Astrocyte (in vitro differentiated cells and primary cell): ENCODE results near the gene RAPSN. TPM values are rescaled to one million over a fixed set of nuclear protein-coding genes. Genes with fewer than 3 reads are reported as not detected.

Experiments
- DNase-seq: peaks from one replicate; pipeline ENCODE4 v3.0.0-alpha.2; 2010; ENCODE audit warnings: low read depth
- FAIRE-seq: peaks from 2 replicates; lab custom pipeline; 2011; peaks lifted over from hg19 to GRCh38; lab: Jason Lieb, UNC
- H2AFZ ChIP-seq: 2 replicates; pipeline ENCODE4 v1.6.0; 2012; ENCODE audit warnings: low read depth, low read length, inconsistent platforms
- H3K27ac ChIP-seq: 2 replicates; pipeline ENCODE4 v1.5.1; 2011; ENCODE audit warnings: low read depth, low read length, inconsistent platforms
- H3K27me3 ChIP-seq: 2 replicates; pipeline ENCODE4 v1.6.0; 2011; ENCODE audit warnings: low read length, inconsistent platforms; ENCODE audit not compliant: insufficient read depth
- H3K36me3 ChIP-seq: 2 replicates; pipeline ENCODE4 v1.5.1; 2011; ENCODE audit warnings: low read length, inconsistent platforms; ENCODE audit not compliant: insufficient read depth
- H3K4me1 ChIP-seq: 2 replicates; pipeline ENCODE4 v1.5.1; 2011; ENCODE audit warnings: low read length, inconsistent platforms; ENCODE audit not compliant: insufficient read depth
- H3K4me2 ChIP-seq: 2 replicates; pipeline ENCODE4 v1.6.0; 2012; ENCODE audit warnings: low read length, inconsistent platforms
- H3K4me3 ChIP-seq: 2 replicates; pipeline ENCODE4 v1.5.1; 2011; ENCODE audit warnings: low read depth, mild to moderate bottlenecking, low read length, inconsistent platforms; ENCODE audit not compliant: insufficient read depth
- H3K79me2 ChIP-seq: 2 replicates; pipeline ENCODE4 v1.6.0; 2012; ENCODE audit warnings: mild to moderate bottlenecking, low read length, inconsistent platforms; ENCODE audit not compliant: insufficient read depth
- H3K9ac ChIP-seq: 2 replicates; pipeline ENCODE4 v1.6.0; 2012; ENCODE audit warnings: mild to moderate bottlenecking, low read length, inconsistent platforms
- H3K9me3 ChIP-seq: 2 replicates; pipeline ENCODE4 v1.5.1; 2012; ENCODE audit warnings: low read depth, mild to moderate bottlenecking, low read length, inconsistent platforms; ENCODE audit not compliant: insufficient read depth
- H4K20me1 ChIP-seq: 2 replicates; pipeline ENCODE4 v1.6.0; 2012; ENCODE audit warnings: low read length, inconsistent platforms; ENCODE audit not compliant: insufficient read depth
- H3K27ac Mint-ChIP-seq: one replicate; pipeline ENCODE4 v1.8.0; 2021; ENCODE audit warnings: mild to moderate bottlenecking, mixed read lengths; ENCODE audit not compliant: unreplicated experiment
- H3K27me3 Mint-ChIP-seq: one replicate; pipeline ENCODE4 v1.8.0; 2021; ENCODE audit warnings: low read depth, mixed read lengths; ENCODE audit not compliant: unreplicated experiment
- H3K36me3 Mint-ChIP-seq: one replicate; pipeline ENCODE4 v1.8.0; 2021; ENCODE audit warnings: low read depth, mixed read lengths; ENCODE audit not compliant: unreplicated experiment
- H3K4me1 Mint-ChIP-seq: one replicate; pipeline ENCODE4 v1.8.0; 2021; ENCODE audit warnings: low read depth, mixed read lengths; ENCODE audit not compliant: unreplicated experiment
- H3K4me3 Mint-ChIP-seq: one replicate; pipeline ENCODE4 v1.8.0; 2021; ENCODE audit warnings: mild to moderate bottlenecking, moderate library complexity, mixed read lengths; ENCODE audit not compliant: unreplicated experiment
- H3K9me3 Mint-ChIP-seq: one replicate; pipeline ENCODE4 v1.8.0; 2021; ENCODE audit warnings: mild to moderate bottlenecking, mixed read lengths; ENCODE audit not compliant: unreplicated experiment
- CTCF ChIP-seq: IDR thresholded peaks from 2 replicates; pipeline ENCODE4 v1.5.1; 2011; ENCODE audit warnings: low read depth, mild to moderate bottlenecking, inconsistent platforms, low read length, moderate library complexity; ENCODE audit not compliant: insufficient read depth
- EZH2 ChIP-seq: IDR thresholded peaks from 2 replicates; pipeline ENCODE4 v1.6.1; 2012; ENCODE audit warnings: mild to moderate bottlenecking, low read length, inconsistent platforms; ENCODE audit not compliant: insufficient read depth
- total RNA-seq: library from RNA; stranded (reverse); gene quantifications from 2 replicates; pipeline ENCODE4 v1.2.1, GENCODE V29; 2021

Gene RAPSN
- total RNA-seq, 1 donor from 2014 or later, result 0.86 TPM

- no peak for FAIRE-seq
- no peak overlapping the region for H3K9ac ChIP-seq
- Mint-ChIP-seq H3K36me3 (peaks cover 28% of the 10 kb centered on the region), H3K27me3 (no peaks in the 10 kb centered on the region), H3K9me3 (no peaks in the 10 kb centered on the region), H3K4me1 (peaks cover 14% of the 10 kb centered on the region), H3K4me3 (no peak overlapping the region), H3K27ac (no peak overlapping the region)
- H3K4me1 ChIP-seq, result peaks cover 12% of the 10 kb centered on the region
- H3K79me2 ChIP-seq, result peaks cover 28% of the 10 kb centered on the region
- no peak overlapping the region for H2AFZ ChIP-seq
- peak overlapping the region; percentile 55 for H3K4me2 ChIP-seq
- peaks cover 73% of the 10 kb centered on the region for H3K36me3 ChIP-seq
- DNase-seq, result no peak
- no peak overlapping the region for H3K27ac ChIP-seq
- peaks cover 70% of the 10 kb centered on the region for H4K20me1 ChIP-seq
- no peak for TF ChIP-seq CTCF
- no peak for TF ChIP-seq EZH2
- H3K4me3 ChIP-seq, result no peak overlapping the region
- no peaks in the 10 kb centered on the region for H3K27me3 ChIP-seq
- H3K9me3 ChIP-seq, result no peaks in the 10 kb centered on the region
Measured at GRCh38 chr11:47477753-47478152, 28.8 kb upstream of the RAPSN start.

GRCh38 chr11:47477323-47477722 is 28.4 kb upstream of the RAPSN start:
- DNase-seq (peak; percentile 62), FAIRE-seq (peak; percentile 9)
- H3K9me3 Mint-ChIP-seq, result no peaks in the 10 kb centered on the region
- Histone ChIP-seq H3K36me3 (peaks cover 73% of the 10 kb centered on the region), H4K20me1 (peaks cover 73% of the 10 kb centered on the region), H3K4me2 (peak overlapping the region; percentile 55), H3K27ac (no peak overlapping the region), H3K4me3 (no peak overlapping the region), H3K9me3 (no peaks in the 10 kb centered on the region), H3K4me1 (peaks cover 12% of the 10 kb centered on the region), H3K79me2 (peaks cover 28% of the 10 kb centered on the region), H3K27me3 (no peaks in the 10 kb centered on the region), H3K9ac (no peak overlapping the region), H2AFZ (no peak overlapping the region)
- H3K4me3 Mint-ChIP-seq, result no peak overlapping the region
- peaks cover 28% of the 10 kb centered on the region for H3K36me3 Mint-ChIP-seq
- H3K27ac Mint-ChIP-seq, result no peak overlapping the region
- H3K27me3 Mint-ChIP-seq, result no peaks in the 10 kb centered on the region
- H3K4me1 Mint-ChIP-seq, result peaks cover 14% of the 10 kb centered on the region
- TF ChIP-seq EZH2 (no peak), CTCF (no peak)

GRCh38 chr11:47470671-47471070 is 21.7 kb upstream of the RAPSN start:
- Histone ChIP-seq H3K79me2 (peaks cover 53% of the 10 kb centered on the region), H3K27me3 (no peaks in the 10 kb centered on the region), H3K9ac (no peak overlapping the region), H3K27ac (no peak overlapping the region), H3K36me3 (peaks cover 51% of the 10 kb centered on the region), H3K9me3 (no peaks in the 10 kb centered on the region), H4K20me1 (peaks cover 80% of the 10 kb centered on the region), H3K4me2 (no peak overlapping the region), H3K4me1 (peaks cover 35% of the 10 kb centered on the region), H2AFZ (no peak overlapping the region), H3K4me3 (no peak overlapping the region)
- no peak for TF ChIP-seq EZH2
- TF ChIP-seq CTCF, result no peak
- no peaks in the 10 kb centered on the region for H3K9me3 Mint-ChIP-seq
- no peak for FAIRE-seq
- DNase-seq, result no peak
- H3K36me3 Mint-ChIP-seq, result peaks cover 36% of the 10 kb centered on the region
- no peaks in the 10 kb centered on the region for H3K27me3 Mint-ChIP-seq
- H3K4me3 Mint-ChIP-seq, result no peak overlapping the region
- no peak overlapping the region for H3K27ac Mint-ChIP-seq
- H3K4me1 Mint-ChIP-seq, result peaks cover 11% of the 10 kb centered on the region
